Ecto neural progenitor cell (in vitro differentiated cells): ENCODE measurements around the gene TAOK3.
"Not testable (repeated sequence)": the region's sequence is repeated elsewhere in the genome, so short reads cannot be mapped to it uniquely, and the experiment has no call there.

Source experiments
- DNase-seq: peaks from one replicate; pipeline ENCODE4 v3.0.0-alpha.2; 2018; ENCODE audit warnings: low spot score

TAOK3 gene

DNA sequence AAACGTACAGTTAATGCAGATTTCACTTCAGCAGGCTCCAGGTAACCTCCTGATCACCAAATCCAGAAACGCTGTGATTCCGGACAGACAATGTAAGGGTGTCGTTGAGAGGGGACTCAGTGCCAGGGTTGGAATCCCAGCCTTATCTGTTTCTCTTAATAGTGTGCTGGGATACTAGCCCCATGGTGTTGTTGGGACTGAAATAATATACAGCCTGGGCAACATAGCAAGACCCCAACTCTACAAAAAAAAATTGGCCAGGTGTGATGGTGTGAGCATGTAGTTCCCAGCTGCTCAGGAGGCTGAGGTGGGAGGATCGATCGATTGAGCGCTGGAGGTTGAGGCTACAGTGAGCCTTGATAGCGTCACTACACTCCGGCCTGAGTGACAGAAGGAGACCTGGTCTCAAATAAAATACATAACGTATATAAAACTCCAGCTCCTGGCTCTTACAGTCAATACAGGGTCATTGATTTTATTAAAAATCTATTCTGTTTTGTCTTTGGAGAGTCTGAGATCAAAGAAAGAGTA is 235.5 kb downstream of the TAOK3 start:
- no peak for DNase-seq

GRCh38 chr12:118136559-118137003 is 236.1 kb downstream of the TAOK3 start:
- peak; percentile 72 for DNase-seq

GRCh38 chr12:118135788-118136558 is 236.7 kb downstream of the TAOK3 start, which contains the start of gene PEBP1:
TSS of gene PEBP1 (plus strand) at chr12:118136124. CDS start at chr12:118136210, 86 bp downstream.
- DNase-seq, result peak; percentile 97

DNA sequence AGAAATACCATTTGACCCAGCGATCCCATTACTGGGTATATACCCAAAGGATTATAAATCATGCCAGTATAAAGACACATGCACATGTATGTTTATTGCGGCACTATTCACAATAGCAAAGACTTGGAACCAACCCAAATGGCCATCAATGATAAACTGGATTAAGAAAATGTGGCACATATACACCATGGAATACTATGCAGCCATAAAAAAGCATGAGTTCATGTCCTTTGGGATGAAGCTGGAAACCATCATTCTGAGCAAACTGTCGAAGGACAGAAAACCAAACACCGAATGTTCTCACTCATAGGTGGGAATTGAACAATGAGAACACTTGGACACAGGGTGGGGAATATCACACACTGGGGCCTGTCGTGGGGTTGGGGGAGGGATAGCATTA is 243.3 kb downstream of the TAOK3 start:
- not testable (repeated sequence) for DNase-seq

DNA sequence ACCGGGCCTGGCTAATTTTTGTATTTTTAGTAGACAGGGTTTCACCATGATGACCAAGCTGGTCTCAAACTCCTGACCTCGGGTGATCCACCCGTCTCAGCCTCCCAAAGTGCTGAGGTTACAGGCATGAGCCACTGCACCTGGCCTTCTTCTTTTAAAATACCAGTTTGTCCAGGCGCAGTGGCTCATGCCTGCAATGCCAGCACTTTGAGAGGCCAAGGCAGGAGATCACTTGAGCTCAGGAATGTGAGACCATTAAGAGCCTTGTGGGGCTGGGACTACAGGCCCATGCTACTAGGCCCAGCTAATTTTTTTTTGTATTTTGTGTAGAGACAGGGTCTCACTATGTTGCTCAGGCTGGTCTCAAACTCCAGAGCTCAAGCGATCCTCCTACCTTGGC is 244.8 kb downstream of the TAOK3 start:
- DNase-seq, result no peak

- DNase-seq, result no peak
Measured at GRCh38 chr12:118126119-118126757, 246.5 kb downstream of the TAOK3 start.

DNA sequence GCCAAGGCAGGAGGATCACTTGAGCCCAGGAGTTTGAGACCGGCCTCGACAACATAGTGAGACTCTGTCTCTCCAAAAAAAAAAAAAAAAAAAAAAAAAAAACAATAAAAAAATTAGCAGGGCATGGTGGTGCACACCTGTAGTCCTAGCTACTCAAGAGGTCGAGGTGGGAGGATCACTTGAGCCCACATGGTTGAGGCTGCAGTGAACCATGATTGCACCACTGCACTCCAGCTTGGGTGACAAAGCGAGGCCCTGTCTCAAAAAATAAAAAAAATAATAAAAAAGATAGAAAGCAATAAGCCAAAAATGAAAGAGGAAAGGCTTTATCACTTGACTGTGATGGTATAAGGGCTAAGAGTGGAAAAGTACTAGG is 247.0 kb downstream of the TAOK3 start:
- DNase-seq, result no peak

DNA sequence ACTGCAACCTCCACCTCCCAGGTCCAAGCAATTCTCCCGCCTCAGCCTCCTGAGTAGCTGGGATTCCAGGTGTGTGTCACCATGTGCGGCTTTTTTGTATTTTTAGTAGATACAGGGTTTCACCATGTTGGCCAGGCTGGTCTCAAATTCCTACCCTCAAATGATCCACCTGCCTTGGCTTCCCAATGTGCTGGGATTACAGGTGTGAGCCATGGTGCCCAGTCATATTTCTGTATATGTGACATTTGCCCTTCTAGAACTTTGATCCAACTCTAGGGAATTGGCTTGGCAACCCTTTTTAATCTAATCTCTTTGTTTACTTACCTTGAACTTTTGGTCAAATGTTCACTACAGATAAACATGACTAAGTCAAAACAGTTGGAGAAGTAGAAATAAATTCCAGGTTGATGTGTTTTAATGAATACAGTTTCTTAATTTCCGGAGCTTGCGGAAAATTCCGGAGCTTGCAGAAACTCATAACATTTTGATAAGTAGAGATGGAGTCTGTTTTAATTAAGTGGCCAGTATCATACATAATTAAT is 248.3 kb downstream of the TAOK3 start:
- no peak for DNase-seq

DNA sequence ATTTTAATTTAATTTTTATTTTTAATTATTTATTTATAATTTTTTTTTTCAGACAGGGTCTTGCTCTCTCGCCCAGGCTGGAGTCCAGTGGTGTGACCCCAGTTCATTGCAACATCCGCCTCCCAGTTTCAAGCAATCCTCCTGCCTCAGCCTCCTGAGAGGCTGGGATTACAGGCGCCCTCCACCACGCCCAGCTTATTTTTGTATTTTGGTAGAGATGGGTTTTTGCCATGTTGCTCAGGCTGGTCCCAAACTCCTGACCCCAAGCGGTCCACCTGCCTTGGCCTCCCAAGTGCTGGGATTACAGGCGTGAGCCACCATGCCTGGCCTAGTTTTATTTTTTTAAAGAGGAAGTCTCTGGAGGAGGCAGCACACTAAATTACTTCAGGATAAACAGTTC is 250.4 kb downstream of the TAOK3 start:
- DNase-seq, result no peak

- DNase-seq, result peak; percentile 89
Measured at GRCh38 chr12:118120579-118121363, 251.9 kb downstream of the TAOK3 start.

GRCh38 chr12:118119449-118119879 is 253.2 kb downstream of the TAOK3 start:
- no peak for DNase-seq

GRCh38 chr12:118109088-118109487 is 263.6 kb downstream of the TAOK3 start:
- no peak for DNase-seq

DNA sequence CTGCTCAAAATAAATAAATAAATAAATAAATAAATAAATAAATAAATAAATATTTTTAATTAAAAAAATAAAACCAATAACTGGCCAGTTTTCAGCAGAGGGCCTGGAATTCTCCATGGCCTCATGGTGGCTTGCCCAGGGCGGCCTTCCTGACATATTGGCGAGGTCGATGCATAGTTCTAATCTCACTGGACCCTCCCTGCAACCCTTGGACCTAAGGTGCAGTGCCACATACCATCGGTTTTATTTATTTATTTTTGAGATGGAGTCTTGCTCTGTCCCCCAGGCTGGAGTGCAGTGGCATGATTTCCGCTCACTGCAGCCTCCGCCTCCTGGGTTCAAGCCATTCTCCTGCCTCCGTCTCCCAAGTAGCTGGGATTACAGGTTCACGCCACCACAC is 265.0 kb downstream of the TAOK3 start:
- DNase-seq, result no peak

GRCh38 chr12:118107011-118107410 is 265.7 kb downstream of the TAOK3 start:
- no peak for DNase-seq

GRCh38 chr12:118103601-118104382 is 268.9 kb downstream of the TAOK3 start, which contains the start of gene VSIG10:
TSS of gene VSIG10 (minus strand) at chr12:118104011. CDS start at chr12:118103671, 340 bp downstream.
- DNase-seq, result peak; percentile 86

GRCh38 chr12:118103201-118103600 is 269.5 kb downstream of the TAOK3 start:
- peak; percentile 84 for DNase-seq

DNA sequence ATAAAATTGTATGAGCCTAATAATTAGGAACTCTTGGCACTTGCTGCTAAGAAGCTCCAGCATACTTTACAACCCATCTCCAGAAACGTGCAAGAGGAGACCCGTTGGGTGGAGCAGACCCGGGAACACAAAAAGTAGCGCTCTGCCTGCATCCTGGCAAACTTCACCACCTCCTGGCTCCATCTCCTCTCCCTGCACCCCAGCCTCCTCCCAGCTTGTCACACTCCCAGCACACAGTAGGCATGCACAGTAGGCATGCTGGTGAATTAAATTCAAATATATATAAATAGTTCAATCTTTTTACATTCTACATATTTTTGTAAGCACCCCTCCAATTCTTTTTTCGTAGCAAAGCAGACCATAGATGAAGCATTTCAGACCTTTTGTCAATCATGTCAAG is 270.1 kb downstream of the TAOK3 start:
- no peak for DNase-seq

DNA sequence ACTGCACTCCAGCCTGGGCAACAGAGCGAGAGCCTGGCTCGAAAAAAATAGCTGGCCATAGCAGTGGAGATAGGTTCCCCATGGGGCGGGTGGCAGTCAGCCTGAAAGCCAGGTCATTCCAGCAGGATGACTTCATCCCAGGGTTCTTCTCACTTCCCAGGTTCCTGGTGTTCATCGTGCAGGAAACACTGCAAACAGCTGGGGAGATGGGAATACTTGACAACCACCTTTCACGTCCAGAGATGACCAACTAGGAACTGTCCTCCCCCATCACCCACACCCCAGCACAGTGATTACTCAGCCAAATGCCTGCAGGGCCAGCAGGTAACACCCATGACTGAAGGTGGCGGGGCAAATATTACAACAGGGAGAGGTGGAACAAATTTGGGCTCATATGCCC is 270.6 kb downstream of the TAOK3 start:
- no peak for DNase-seq

- no peak for DNase-seq
Measured at GRCh38 chr12:118101051-118101450, 271.7 kb downstream of the TAOK3 start.
